HG02981 (cell line): ENCODE data around the gene HYAL3.
A peak's percentile ranks its signal among the peaks of the same experiment; 100 is the strongest.
"Not testable (repeated sequence)": the region's sequence is repeated elsewhere in the genome, so short reads cannot be mapped to it uniquely, and the experiment has no call there.

Source experiments
- ATAC-seq: cut with Tn5 transposase; IDR thresholded peaks from one replicate; pipeline ENCODE4 v1.9.1; 2021; ENCODE audit warnings: mild to moderate bottlenecking, moderate library complexity; ENCODE audit not compliant: unreplicated experiment

Gene HYAL3

DNA sequence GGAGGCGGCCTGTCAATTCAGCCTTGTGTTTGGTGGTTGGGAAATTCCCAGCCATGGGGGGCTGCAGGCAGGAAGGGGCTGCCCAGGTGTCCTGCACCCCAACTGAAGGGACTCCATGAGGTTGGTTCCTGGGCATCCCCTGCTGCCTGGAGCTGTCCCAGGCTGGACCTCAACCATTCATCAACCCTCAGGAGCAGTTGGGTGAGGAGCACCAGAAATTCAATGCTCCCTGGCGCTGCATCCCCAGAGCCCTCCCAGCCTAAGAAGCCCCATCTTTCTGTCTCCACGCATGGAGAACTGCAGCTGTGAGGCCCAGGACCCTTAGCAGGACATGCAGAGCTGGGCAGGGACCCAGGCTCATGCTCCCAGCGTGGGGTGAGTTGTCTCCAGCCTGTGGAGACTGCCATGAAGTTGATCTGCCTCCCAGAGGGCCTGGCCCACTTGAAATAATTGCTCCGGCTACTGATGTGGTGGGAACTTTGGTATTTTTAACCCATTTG, 38.2 kb downstream of the HYAL3 start:
- ATAC-seq: no peak

- peak; percentile 88 for ATAC-seq
Measured at GRCh38 chr3:50260027-50260941, 38.9 kb downstream of the HYAL3 start.

GRCh38 chr3:50259432-50260026, 39.7 kb downstream of the HYAL3 start:
- peak; percentile 10 for ATAC-seq

DNA sequence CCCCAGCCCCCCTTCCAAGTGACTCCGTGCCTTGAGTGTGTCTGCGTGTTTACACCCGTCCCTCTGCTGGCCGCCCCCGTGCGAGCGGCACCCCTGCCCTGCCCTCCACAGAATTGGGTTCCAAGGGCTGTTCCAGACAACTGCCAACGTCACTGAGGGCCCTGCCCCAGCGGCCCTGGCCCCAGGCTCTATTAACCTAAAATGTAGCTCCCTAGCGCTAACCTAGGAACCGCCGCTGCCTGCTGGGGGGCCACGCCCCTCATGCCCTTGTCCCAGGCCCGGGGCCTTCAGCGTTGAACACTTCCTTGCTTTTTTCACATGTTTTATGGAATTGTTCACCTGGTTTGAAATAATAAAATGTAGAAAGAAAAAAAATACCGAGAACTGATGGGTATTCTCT, 40.2 kb downstream of the HYAL3 start:
- ATAC-seq: no peak

GRCh38 chr3:50258029-50258680, 41.0 kb downstream of the HYAL3 start:
- no peak for ATAC-seq

- no peak for ATAC-seq
Measured at GRCh38 chr3:50256978-50257890, 42.0 kb downstream of the HYAL3 start.

DNA sequence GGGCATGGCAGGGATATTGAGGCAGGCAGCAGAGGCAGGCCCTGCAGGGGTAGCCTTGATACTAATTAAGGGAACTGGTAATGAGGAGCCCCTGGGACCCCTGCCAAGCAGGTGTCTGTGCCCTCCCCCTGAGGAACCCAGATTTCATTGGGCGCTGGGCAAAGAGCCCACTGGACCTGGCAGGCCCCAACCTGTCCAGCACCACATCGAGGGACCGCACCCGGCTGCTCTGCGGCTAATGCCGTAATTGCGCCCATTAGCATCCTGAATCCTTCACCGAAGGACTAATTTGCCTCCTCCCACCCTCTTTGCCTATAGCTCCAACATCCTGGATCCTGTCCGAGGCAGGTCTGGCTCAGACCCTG, 44.0 kb downstream of the HYAL3 start:
- no peak for ATAC-seq

GRCh38 chr3:50254577-50255250, 44.5 kb downstream of the HYAL3 start:
- no peak for ATAC-seq

DNA sequence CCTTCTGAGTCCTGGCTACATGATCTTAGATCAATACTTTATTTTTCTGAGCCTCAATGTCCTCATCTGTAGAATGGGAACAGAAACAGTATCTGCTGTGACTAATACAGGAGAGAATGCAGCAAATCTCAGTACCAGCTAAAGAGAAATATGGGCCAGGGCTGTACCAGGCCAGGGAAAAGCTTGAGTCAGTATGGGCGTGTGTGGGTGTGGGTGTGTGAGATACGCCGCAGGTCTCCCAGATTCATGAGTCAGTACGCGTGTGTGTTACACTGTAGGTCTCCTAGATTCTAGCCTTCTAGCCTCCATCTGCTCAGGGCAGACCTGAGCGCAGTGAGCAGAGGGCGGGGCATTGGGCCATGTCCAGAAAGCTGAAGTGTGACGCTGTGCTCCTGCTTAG, 48.0 kb downstream of the HYAL3 start:
- no peak for ATAC-seq

- no peak for ATAC-seq
Measured at GRCh38 chr3:50250514-50250913, 48.7 kb downstream of the HYAL3 start.

- ATAC-seq: no peak
Measured at GRCh38 chr3:50249457-50249856, 49.7 kb downstream of the HYAL3 start.

DNA sequence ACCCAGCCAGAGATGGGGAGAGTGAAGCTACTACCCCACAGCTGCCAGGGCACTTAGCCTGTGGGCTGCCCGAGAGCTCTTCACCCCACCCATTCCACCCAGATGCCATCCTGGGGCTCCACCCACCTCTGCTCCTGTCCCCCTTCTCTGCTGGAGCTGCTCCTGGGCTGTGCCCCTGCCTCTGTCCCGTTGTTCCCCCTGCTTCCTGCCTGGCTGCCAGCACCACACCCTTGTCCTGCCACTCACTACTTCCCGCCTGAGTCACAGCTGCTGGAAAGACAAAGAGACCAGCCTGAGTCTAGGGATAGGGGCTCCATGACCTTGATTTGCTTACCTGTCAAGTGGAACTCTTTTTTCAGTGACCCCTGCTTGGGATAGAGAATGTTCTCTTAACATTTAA, 50.8 kb downstream of the HYAL3 start:
- no peak for ATAC-seq

- peak; percentile 59 for ATAC-seq
Measured at GRCh38 chr3:50246517-50246954, 52.7 kb downstream of the HYAL3 start.

- ATAC-seq: peak; percentile 60
Measured at GRCh38 chr3:50245831-50246516, 53.2 kb downstream of the HYAL3 start.

GRCh38 chr3:50245251-50245745, 53.9 kb downstream of the HYAL3 start:
- no peak for ATAC-seq

GRCh38 chr3:50244813-50245212, 54.4 kb downstream of the HYAL3 start:
- not testable (repeated sequence) for ATAC-seq

- no peak for ATAC-seq
Measured at GRCh38 chr3:50243543-50243895, 55.7 kb downstream of the HYAL3 start.

DNA sequence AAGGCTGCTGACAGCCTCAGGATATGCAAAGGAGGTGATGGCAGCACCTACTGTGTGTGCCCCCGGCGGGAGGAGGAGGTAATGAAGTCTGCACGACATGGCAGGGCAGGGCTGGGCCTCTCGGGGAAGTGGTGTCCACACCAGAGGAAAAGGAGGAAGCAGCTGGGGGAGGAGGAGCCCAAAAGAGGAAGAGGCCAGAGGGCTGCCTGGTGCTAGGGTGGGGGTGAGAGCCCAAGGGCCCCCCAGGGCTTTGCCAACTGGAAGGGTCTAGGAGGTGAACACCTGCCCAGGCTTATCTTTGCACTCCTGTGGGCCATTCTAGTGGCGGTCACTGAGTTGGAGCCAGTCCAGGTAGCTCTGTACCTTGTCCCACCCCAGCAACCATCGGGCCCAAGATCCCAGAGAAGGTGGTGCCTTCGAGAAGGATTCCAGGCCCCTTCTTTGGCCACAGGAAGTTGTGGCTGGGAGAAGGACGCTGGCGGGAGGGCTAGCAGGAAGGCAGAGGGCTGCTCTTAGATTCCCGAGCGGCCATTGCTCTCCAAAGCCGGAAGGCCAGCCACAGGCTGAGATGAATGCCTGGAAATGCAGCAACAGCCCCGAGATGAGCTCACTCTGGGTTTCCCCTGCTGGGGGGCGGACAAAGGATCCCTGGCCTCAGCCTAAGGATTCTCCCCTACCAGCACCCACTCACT, 56.2 kb downstream of the HYAL3 start:
- ATAC-seq: no peak
